GM19239 (cell line): ENCODE measurements around the gene RNU7-1.

Experiments used
- DNase-seq: peaks from one replicate; pipeline ENCODE4 v3.0.0; 2011; ENCODE audit warnings: low spot score; ENCODE audit not compliant: insufficient read length
- FAIRE-seq: peaks from 2 replicates; lab custom pipeline; 2011; peaks lifted over from hg19 to GRCh38; lab: Jason Lieb, UNC

RNU7-1 gene

DNA sequence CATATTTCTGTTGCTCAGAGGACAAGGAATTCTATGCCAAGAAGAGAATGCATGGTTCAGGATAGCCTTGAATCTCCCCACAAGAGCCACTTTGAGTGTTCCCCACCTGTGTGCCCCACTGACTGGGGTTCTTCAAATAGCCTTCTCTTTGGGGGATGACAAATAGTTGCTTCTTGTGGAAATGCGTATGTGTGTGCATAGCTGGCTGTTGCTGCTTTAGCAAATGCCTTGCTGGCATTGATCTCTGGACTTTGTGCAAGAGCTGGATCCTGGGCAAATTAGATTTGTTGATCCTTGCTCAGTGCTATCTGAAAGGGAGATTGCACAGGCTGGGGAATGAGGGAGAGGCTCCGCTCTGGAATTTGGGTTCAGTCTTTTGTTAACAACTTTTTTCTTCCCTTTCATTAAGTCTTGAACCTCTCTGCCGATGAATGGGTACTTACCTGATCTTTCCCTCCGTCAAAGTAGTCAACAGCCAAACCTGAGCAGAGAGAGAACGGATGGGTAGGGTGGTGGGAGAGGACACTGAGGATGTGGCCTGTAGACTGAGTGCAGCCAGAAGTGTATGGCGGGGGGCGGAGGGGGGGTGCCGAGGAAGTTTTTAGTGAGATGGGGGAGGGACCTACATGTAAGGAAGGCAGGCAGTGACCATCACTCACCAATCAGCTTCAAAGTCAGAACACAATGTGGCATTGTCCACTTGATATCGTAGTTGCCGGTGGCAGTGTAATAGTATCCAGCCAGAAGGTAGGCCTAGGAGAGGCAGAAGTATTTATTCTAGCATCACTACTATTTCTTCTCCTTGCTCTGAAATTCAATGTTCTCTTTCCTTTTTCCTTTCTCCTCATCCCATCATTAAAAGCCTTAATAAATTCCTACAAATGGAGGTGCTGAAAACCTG lies 37.8 kb downstream of the RNU7-1 start:
- DNase-seq (no peak), FAIRE-seq (no peak)

- DNase-seq (no peak), FAIRE-seq (no peak)
These were observed 38.9 kb downstream of the RNU7-1 start for GRCh38 chr12:6982532-6982931.

GRCh38 chr12:6987956-6988553 lies 44.4 kb downstream of the RNU7-1 start:
- no peak for FAIRE-seq
- DNase-seq, result no peak
